Measurements from ENCODE around the gene NYAP1.
"Not testable (repeated sequence)": the region's sequence is repeated elsewhere in the genome, so short reads cannot be mapped to it uniquely, and the experiment has no call there.

NYAP1 gene

DNA sequence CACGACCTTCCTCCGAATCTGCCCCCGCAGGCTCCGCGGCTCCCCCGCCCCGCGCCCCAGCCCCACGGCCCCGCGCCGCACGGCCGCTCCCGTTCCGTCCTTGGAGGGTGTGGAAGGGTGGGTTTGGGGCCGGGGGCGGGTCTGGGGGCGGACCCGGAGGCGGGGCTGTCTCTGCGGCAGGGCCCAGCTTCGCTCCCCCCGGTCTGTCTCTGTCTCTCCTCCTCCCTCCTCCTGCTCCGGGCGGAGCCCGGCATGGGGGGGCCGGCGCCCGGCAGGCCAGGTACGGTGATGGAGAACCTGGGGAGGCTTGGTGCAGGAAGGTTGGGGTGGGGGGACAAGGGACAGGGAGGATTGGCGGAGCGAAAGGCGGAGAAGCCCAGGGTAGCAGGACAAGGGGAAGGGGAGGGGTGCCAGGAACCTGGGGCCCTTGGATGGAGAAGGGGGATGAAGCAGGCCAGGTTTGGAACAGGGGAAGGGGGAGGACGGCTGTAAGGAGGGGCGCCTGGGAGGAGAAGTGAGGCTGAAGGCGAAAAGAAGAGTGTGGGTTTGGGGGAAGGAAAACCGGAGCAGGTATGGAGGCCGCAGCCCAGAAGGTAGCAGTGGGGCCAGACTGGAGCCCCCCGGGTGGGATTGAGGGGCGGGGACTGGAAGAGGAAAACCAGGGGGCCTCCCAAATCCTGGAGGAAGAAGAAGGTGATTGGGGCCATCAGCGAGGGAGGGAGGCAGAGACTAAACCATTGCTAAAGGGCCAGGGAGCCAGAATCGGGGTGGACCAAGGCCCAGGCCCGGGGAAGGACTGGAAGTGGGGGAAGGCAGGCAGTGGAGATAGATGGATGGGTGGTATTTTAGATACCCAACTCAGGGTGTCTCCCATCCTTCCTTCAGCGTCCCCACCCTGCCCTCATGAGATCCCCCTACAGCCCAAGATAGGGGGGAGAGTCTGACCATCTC is at the start of gene NYAP1:
TSS of gene NYAP1 (plus strand) at position 206 of the 951 bp plus-strand sequence. CDS start 1,385 bp downstream, outside the sequence.
- Histone ChIP-seq H3K36me3 (ENCODE audit: control insufficient read depth, insufficient read depth, low read length) (peaks cover 3% of the 10 kb centered on the region; the same call in 1 of the 2 replicates), H3K4me3 (ENCODE audit: low read length) (peak within 1 kb of the TSS; percentile 83), H3K27me3 (ENCODE audit: control insufficient read depth, insufficient read depth, low read length) (no peaks in the 10 kb centered on the region), H3K27ac (ENCODE audit: low read length) (no peak within 1 kb of the TSS), H3K9me3 (ENCODE audit: control insufficient read depth, insufficient read depth, low read length) (no peaks in the 10 kb centered on the region), H3K4me1 (ENCODE audit: control insufficient read depth, insufficient read depth, low read length) (peaks cover 5% of the 10 kb centered on the region)
- no CpG with 5 or more reads among the region's 45 CpGs for WGBS (ENCODE audit: insufficient coverage, insufficient read length)
- no peak for DNase-seq (ENCODE audit: low read depth, low spot score)

DNA sequence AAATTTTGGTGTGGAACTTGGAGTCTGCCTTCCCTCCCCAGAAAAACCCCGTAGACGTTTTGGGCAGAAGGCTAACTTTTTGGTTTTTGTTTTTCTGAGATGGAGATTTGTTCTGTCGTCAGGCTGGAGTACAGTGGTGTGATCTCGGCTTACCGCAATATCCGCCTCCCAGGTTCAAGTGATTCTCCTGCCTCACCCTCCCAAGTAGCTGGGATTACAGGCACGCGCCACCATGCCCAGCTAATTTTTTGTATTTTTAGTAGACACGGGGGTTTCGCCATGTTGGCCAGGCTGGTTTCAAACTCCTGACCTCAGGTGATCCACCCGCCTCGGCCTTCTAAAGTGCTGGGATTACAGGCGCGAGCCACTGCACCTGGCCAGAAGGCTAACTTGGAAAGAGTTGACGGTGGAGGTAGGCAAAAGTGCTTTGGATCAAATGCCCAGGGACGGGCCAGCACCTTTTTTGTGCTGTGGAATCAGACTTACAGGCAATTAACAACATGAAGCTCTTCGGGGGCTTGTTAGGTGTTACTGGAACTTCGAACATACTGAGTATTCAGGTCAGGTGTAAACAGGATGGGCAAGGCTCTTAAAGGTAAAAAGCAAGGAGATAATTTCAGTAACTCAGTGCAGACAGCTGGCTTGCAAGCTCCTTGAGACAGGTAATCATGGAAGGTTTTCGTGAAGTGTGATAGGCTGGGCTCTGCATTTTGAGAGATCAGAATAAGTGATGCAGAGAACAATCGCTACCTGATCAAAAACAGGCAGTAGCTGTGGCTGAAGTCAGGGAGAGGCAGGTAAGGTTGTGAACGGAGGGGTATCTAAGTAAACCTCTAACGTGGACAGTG is 49.2 kb upstream of the NYAP1 start:
- no CpG with 5 or more reads among the region's 22 CpGs for WGBS (ENCODE audit: insufficient coverage, insufficient read length)
- Histone ChIP-seq H3K36me3 (ENCODE audit: control insufficient read depth, insufficient read depth, low read length) (peaks cover 17% of the 10 kb centered on the region), H3K27ac (ENCODE audit: low read length) (no peak overlapping the region), H3K4me1 (ENCODE audit: control insufficient read depth, insufficient read depth, low read length) (peaks cover 6% of the 10 kb centered on the region), H3K9me3 (ENCODE audit: control insufficient read depth, insufficient read depth, low read length) (no peaks in the 10 kb centered on the region), H3K4me3 (ENCODE audit: low read length) (no peak overlapping the region), H3K27me3 (ENCODE audit: control insufficient read depth, insufficient read depth, low read length) (no peaks in the 10 kb centered on the region)
- no peak for DNase-seq (ENCODE audit: low read depth, low spot score)

DNA sequence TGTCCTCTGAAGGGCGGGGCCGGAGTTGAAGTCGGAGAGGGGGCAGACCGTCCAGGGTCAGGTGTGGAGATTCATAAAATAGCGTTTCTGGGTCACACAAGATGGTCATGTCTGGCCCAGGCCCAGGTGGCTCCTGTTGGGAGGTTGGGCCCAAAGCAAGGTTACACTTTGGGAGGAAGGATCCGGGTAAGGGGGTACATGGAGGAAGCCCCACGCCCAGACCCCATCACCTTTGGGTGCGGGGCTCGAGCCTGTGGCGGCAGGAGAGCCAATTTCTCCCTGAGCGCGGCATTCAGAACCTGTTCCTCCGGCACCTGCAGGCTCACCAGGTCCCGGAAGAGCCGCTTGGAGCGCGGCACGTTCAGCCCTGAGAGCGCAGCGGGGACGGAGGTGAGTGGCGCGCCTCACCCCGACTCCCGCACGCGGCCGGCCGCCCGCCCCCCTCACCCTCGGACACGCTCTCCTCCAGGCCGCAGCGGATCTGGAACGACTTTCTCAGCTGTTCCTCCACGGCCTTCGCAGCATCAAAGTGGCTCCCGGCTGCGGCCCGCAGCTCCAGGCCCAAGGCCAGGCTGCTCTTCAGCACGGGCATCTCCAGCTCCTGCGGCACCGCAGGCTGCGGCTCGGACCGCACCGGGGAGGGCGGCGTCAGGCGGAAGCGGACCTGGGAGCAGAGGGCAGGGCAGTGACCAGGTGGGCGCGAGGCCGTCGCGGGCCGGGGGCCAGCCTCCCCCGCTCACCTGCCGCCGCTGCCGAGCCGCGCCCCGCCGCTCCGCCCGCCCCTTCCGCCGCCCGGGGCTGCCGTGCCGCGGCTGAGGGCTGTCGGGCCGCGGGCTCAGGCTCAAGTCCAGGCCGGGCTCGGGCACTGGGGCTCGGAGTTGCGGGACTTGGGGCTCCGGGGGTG is 48.1 kb upstream of the NYAP1 start:
- no CpG with 5 or more reads among the region's 81 CpGs for WGBS (ENCODE audit: insufficient coverage, insufficient read length)
- Histone ChIP-seq H3K36me3 (ENCODE audit: control insufficient read depth, insufficient read depth, low read length) (peaks cover 17% of the 10 kb centered on the region), H3K4me1 (ENCODE audit: control insufficient read depth, insufficient read depth, low read length) (peaks cover 4% of the 10 kb centered on the region), H3K27ac (ENCODE audit: low read length) (no peak overlapping the region), H3K9me3 (ENCODE audit: control insufficient read depth, insufficient read depth, low read length) (no peaks in the 10 kb centered on the region), H3K27me3 (ENCODE audit: control insufficient read depth, insufficient read depth, low read length) (no peaks in the 10 kb centered on the region), H3K4me3 (ENCODE audit: low read length) (peak overlapping the region; percentile 87)
- no peak for DNase-seq (ENCODE audit: low read depth, low spot score)

DNA sequence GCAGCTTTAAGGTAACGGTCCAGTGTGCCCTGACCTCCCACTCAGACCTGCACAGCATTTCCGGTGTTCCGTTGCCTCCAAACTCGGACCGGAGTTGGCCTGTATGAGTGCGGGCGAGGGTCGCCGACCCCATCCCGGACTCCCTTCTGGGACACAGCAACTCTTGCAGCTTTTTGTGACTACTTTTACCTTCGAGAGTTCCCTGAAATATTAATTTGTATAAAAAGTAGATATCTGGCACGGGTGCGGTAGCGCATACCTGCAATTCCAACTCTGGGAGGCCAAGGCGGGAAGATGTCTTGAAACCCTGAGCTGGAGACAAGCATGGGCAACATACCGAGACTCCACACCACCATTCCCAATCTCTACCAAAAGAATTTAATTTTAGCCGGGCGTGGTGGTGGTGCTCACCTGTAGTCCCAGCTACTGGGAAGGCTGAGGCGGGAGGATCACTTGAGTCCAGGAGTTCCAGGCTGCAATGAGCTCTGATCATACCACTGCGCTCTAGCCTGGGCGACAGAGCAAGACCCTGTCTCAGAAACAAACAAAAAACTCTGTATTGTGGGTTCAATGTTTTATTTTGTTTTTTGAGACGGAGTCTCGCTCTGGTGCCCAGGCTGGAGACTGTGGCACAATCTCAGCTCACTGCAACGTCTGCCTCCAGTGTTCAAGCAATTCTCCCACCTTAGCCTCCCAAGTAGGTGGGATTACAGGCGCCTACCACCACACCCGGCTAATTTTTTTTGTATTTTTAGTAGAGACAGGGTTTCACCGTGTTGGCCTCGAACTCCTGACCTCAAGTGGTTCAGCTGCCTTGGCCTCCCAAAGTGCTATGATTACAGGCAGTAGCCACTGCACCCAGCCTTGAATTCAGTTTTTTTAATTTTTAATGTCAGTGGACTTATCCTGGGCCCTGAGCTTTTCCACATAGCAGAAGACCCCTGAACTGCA is 46.3 kb upstream of the NYAP1 start:
- Histone ChIP-seq H3K27ac (ENCODE audit: low read length) (no peak overlapping the region), H3K4me1 (ENCODE audit: control insufficient read depth, insufficient read depth, low read length) (no peaks in the 10 kb centered on the region), H3K9me3 (ENCODE audit: control insufficient read depth, insufficient read depth, low read length) (no peaks in the 10 kb centered on the region), H3K4me3 (ENCODE audit: low read length) (no peak overlapping the region), H3K27me3 (ENCODE audit: control insufficient read depth, insufficient read depth, low read length) (no peaks in the 10 kb centered on the region), H3K36me3 (ENCODE audit: control insufficient read depth, insufficient read depth, low read length) (peaks cover 13% of the 10 kb centered on the region; the same call in 1 of the 2 replicates)
- DNase-seq (ENCODE audit: low read depth, low spot score), result no peak
- no CpG with 5 or more reads among the region's 28 CpGs for WGBS (ENCODE audit: insufficient coverage, insufficient read length)

DNA sequence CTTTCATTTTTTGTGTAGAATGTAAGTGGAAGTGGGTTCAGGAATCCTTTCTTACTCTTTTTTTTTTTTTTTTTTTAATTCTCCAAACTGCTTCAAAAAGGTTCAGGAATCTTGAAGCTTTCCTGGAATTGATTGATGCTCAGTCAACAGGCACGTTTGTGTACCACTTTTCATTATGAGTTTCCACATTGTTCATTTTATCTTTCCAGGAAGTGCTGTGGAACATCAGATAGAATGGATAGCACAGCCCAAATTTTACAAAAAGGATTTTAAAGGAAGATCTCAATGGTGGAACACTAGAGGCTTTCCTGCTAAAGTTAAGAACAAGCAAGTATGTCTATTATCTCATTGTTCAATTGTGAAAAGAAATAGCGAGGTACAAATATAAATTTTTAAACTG is 45.6 kb upstream of the NYAP1 start:
- H3K27ac ChIP-seq (ENCODE audit: low read length), result no peak overlapping the region
- H3K4me1 ChIP-seq (ENCODE audit: control insufficient read depth, insufficient read depth, low read length), result no peaks in the 10 kb centered on the region
- DNase-seq (ENCODE audit: low read depth, low spot score), result no peak
- H3K9me3 ChIP-seq (ENCODE audit: control insufficient read depth, insufficient read depth, low read length), result no peaks in the 10 kb centered on the region
- H3K27me3 ChIP-seq (ENCODE audit: control insufficient read depth, insufficient read depth, low read length), result no peaks in the 10 kb centered on the region
- no peak overlapping the region for H3K4me3 ChIP-seq (ENCODE audit: low read length)
- peaks cover 7% of the 10 kb centered on the region; the same call in 1 of the 2 replicates for H3K36me3 ChIP-seq (ENCODE audit: control insufficient read depth, insufficient read depth, low read length)
- 100% methylated on average over 1 of the region's 2 CpGs for WGBS (ENCODE audit: insufficient coverage, insufficient read length)

DNA sequence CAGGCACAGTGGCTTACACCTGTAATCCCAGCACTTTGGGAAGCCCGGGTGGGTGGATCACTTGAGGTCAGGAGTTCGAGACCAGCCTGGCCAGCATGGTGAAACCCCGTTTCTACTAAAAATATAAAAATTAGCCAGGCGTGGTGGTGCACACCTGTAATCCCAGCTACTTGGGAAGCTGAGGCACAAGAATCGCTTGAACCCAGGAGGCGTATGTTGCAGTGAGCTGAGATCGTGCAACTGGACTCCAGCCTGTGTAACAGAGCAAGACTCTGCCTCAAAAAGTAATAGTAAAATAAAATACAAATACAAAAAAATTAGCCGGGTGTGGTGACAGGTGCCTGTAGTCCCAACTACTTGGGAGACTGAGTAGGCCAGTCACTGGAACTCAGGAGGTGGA is 45.0 kb upstream of the NYAP1 start:
- not testable (repeated sequence) for H3K27me3 ChIP-seq (ENCODE audit: control insufficient read depth, insufficient read depth, low read length); H3K9me3 ChIP-seq (ENCODE audit: control insufficient read depth, insufficient read depth, low read length); H3K4me1 ChIP-seq (ENCODE audit: control insufficient read depth, insufficient read depth, low read length); H3K27ac ChIP-seq (ENCODE audit: low read length); H3K36me3 ChIP-seq (ENCODE audit: control insufficient read depth, insufficient read depth, low read length); H3K4me3 ChIP-seq (ENCODE audit: low read length); DNase-seq (ENCODE audit: low read depth, low spot score)
- no CpG with 5 or more reads among the region's 8 CpGs for WGBS (ENCODE audit: insufficient coverage, insufficient read length)

DNA sequence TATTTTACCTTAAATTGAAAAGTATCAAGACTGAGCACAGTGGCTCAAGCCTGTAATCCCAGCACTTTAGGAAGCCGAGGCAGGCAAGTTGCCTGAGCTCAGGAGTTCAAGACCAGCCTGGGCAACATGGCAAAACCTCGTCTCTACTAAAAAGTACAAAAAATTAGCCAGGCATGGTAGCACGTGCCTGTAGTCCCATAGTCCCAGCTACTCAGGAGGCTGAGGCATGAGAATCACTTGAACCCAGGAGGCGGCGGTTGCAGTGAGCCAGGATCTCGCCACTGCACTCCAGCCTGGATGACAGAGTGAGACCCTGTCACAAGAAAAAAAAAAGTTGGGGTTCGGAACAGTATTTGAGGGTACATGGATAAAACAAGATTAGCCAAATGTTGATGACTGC is 44.5 kb upstream of the NYAP1 start:
- not testable (repeated sequence) for H3K27ac ChIP-seq (ENCODE audit: low read length); H3K9me3 ChIP-seq (ENCODE audit: control insufficient read depth, insufficient read depth, low read length); H3K27me3 ChIP-seq (ENCODE audit: control insufficient read depth, insufficient read depth, low read length); H3K4me3 ChIP-seq (ENCODE audit: low read length); DNase-seq (ENCODE audit: low read depth, low spot score); H3K36me3 ChIP-seq (ENCODE audit: control insufficient read depth, insufficient read depth, low read length); H3K4me1 ChIP-seq (ENCODE audit: control insufficient read depth, insufficient read depth, low read length)
- no CpG with 5 or more reads among the region's 7 CpGs for WGBS (ENCODE audit: insufficient coverage, insufficient read length)

DNA sequence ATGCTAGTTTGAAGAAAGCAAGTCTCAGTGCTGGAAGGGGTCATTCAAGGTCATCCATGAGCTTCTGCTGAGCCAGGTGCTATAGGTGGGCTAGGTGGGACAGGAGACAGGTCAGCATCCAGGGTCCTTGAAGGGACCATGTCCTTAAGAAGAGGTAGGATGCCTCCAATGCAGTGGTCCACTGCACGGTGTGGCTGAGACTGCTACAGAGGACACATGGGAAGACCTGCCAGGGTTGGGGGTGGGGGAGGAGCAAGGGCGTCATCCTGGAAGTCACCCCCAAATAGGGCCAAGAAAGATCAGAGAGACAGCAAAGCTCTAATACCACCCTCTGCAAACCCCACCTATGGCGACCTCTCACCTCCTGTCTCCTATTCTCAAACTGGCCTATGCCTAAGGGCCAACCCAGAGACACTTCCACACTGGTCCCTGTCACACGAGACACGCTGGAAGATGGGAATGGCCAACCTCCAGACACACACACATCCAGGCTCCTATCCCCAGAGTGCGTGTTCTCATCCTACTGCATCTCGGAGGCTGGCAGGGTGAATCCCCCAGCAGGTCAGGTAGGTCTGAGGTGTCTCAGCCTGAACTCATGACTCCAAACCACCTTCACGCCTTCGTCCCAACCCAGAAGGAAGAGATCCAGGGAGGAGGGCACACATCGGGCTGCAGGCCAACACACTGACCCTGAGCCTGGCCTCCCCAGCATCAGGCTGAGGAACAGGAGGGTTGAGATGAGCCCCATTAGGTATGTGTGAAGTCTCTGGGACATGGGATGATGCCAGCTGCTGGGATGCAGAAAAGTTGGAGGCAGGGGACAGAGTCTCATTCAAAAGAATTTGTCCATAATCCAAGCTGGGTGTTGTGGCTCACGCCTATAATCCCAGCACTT is 41.8 kb upstream of the NYAP1 start:
- Histone ChIP-seq H3K27ac (ENCODE audit: low read length) (no peak overlapping the region), H3K4me1 (ENCODE audit: control insufficient read depth, insufficient read depth, low read length) (no peaks in the 10 kb centered on the region), H3K4me3 (ENCODE audit: low read length) (no peak overlapping the region), H3K36me3 (ENCODE audit: control insufficient read depth, insufficient read depth, low read length) (no peaks in the 10 kb centered on the region), H3K9me3 (ENCODE audit: control insufficient read depth, insufficient read depth, low read length) (no peaks in the 10 kb centered on the region), H3K27me3 (ENCODE audit: control insufficient read depth, insufficient read depth, low read length) (no peaks in the 10 kb centered on the region)
- DNase-seq (ENCODE audit: low read depth, low spot score), result no peak
- no CpG with 5 or more reads among the region's 11 CpGs for WGBS (ENCODE audit: insufficient coverage, insufficient read length)

All from iPS DF 6.9 (cell line).